Measurements from ENCODE around the gene TNPO1.

TNPO1 gene

GRCh38 chr5:72818866-72819534 is 2.5 kb downstream of the TNPO1 start:
- DNase-seq: peak; percentile 48

GRCh38 chr5:72821776-72822175 is 5.3 kb downstream of the TNPO1 start:
- no peak for DNase-seq

GRCh38 chr5:72822944-72823343 is 6.5 kb downstream of the TNPO1 start:
- no peak for DNase-seq

DNA sequence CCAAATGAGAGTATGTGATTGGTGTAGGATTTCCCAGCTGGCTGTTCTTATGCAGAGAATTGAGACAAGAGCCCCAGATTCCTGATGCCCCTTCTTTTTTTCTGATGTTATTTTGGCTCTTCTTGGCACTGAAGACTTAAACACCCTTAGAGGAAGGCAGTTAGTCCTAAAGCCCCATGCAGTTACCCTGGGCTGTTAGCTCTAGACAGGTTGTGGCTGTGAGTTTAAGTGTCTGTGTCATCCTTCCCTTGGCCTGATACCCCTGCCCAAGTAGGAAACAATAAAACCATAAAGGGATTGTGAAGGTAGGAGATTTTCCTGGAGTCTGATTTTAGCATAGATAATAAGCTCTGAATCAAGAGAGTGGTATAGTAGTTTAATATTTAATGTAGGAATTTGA is 13.2 kb downstream of the TNPO1 start:
- DNase-seq: no peak

- DNase-seq: no peak
Measured at GRCh38 chr5:72830362-72830761, 13.9 kb downstream of the TNPO1 start.

DNA sequence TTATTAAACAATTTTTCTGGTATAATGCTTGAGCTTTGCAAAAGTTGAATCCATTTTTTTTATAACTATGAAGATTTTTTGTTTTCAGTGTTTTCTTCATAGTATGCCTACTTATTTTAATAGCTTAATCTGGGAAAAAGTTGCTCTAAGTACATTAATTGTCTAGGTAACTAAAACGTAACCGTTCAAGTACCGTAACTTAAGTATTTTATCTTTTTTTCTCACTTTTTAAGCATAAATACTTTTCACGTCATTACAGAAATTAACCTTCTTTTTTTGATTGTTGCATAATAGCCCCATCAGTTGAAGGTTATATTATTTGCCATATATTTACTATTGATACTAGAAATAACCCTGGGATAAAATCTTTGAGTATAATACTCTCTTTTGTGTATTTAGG is 15.2 kb downstream of the TNPO1 start:
- DNase-seq: no peak

- no peak for DNase-seq
Measured at GRCh38 chr5:72834924-72835323, 18.5 kb downstream of the TNPO1 start.

DNA sequence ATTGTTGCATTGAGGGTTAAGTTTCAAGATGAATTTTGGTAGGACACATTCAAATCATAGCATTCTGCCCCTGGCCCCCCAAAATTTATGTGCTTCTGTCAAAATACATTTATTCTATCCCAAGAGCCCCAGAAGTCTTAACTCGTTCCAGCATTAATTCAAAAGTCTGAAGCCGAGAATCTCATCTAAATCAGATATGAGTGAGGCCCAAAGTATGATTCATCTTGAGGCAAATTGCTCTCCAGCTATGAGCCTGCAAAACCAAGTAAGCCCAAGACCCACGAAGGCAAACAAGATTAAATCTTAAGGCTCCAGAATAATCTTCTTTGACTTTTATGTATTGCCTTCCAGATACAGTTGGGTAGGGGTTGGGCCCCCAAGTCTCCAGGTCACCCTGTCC is 19.2 kb downstream of the TNPO1 start:
- no peak for DNase-seq

GRCh38 chr5:72836810-72837209 is 20.3 kb downstream of the TNPO1 start:
- DNase-seq: no peak

- DNase-seq: no peak
Measured at GRCh38 chr5:72837524-72838096, 21.1 kb downstream of the TNPO1 start.

DNA sequence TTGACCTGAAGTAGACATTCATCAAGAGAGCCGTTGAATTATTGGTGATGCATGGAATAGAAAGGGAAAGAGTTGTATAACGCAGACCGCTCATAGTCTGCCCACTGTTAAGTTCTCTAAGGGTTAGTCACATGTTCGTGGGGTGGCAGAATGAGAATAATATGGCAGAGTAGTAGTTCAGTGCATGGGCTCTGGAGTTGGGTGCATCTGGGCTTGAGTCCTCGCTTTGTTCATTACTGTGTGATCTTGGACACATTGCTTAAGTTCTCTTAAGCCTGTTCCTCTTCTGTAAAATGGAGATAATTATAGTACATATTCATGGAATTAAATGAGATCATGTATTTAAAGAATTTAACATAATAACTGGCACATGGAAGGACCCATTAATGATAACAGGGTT is 23.6 kb downstream of the TNPO1 start:
- DNase-seq: no peak

- no peak for DNase-seq
Measured at GRCh38 chr5:72841756-72842535, 25.5 kb downstream of the TNPO1 start.

DNA sequence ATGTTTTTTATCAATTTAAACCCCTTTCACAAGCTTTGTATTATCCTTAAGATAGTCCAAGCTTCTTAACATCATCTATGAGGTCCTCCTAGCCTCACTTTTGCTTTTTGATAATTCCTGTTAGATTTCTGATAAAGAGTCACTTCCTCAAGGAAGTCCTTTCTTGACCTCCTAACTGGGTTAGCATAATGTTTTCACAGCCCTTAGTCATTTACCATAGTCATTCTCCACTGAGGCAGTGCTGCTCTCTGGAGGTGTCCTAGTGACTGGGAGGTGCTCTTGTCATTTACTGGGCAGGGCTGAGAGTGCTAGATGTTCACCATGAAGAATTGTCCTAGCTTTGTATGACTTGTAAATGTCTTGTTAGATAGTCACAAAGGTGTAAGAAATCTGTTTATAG is 26.4 kb downstream of the TNPO1 start:
- DNase-seq: peak; percentile 23

- DNase-seq: no peak
Measured at GRCh38 chr5:72844218-72844603, 27.8 kb downstream of the TNPO1 start.

DNA sequence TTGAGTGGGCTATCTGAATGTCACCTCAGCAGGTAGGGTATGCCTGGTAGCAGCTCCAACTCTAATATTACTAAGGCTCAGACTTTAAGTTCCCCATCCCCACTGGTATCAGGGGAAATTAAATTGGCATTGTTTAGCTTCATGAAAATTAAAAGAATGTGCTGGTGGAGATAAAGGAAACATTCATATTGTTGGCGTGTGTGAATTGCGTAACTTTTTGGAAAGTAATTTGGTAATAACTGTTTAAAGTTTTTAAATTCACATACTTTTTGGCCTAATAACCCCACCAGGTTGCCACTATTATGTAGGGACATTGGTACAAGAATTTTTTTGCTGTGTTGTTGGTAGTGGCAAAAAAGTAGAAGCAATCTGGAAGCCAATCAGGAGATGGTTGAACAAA is 29.4 kb downstream of the TNPO1 start:
- no peak for DNase-seq

GRCh38 chr5:72846483-72846882 is 30.0 kb downstream of the TNPO1 start:
- DNase-seq: no peak

DNA sequence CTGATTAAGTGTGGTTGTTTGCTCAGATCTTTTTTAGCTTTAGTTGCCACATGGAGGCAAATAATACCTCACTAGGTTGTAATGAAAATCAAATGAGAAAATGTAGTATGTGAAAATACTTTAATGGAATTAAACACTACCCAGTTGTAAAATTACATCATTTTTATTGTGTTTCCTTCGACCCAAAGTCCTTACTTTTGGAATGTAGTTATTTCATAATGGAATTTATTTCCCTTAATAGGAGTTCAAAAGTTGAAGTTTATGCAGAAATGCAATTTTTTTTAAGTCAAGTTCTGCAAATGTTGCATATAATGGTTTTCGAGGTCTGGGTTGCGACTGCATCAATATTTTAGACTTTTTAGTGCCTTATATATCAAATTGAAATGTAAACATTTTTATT is 31.0 kb downstream of the TNPO1 start:
- DNase-seq: no peak

DNA sequence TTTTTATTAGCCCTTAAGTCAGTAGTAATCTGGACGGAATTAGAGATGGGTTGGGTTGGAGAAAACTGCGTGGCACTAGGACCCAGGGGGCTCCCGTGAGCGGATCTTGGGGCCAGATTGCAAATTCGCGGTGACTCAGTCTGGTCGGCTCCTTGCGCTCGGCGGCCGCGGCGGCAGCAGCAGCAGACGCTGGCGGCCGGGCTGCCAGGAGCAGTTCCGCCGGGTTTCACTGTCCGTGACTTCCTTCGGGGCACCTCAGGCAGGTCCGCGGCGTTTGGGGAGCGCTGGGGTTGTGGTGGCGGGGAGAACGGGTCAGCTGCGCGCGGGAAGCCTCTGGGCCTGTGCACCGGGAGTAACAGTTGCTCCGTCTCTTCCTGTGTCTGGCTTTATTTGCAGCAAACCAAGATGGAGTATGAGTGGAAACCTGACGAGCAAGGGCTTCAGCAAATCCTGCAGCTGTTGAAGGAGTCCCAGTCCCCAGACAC is 31.6 kb downstream of the TNPO1 start:
- DNase-seq: peak; percentile 77

GRCh38 chr5:72848474-72849428 is 32.3 kb downstream of the TNPO1 start:
- peak; percentile 35 for DNase-seq

DNA sequence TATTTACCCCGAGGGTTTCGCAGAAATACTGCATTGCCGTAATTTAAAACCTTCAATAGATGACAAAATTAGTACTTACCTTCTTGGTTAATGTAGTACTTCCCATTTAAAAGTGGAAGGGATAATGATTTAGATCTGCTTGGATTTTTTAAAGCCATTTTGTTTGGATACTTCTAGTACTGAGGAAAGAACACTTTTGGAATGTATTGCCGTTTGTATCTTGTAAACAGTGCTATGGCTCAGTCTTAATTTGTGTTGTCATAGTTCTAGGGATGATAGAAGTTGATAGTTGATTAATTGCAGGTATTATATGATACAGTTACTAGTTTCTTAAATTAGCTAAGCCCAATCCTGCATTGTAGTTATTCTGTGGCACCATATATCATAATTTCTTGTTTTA is 33.1 kb downstream of the TNPO1 start:
- no peak for DNase-seq

GRCh38 chr5:72850113-72850512 is 33.7 kb downstream of the TNPO1 start:
- DNase-seq: no peak

DNA sequence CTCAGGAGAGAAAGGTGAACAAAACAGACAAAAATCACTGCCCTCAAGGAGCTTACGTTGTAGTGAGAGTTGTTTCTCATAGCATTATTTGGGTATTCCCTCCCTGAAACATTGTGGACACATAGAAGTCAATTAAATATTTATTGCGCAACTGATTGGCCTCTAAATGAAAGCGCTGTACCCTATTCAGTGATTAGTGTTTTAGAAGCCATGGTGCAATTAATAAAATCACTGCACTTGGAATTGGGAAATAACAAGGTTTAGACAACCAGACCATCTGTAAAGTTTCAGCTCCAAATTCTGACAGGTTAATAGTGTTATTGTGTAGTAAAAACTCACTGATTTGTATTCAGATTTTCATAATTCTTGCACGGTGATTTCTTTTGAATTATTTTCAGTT is 35.9 kb downstream of the TNPO1 start:
- DNase-seq: no peak

- DNase-seq: no peak
Measured at GRCh38 chr5:72854419-72854818, 38.0 kb downstream of the TNPO1 start.
